B cell (primary cell): ENCODE results near the gene STIL.
"Not testable (repeated sequence)": the region's sequence is repeated elsewhere in the genome, so short reads cannot be mapped to it uniquely, and the experiment has no call there.

Experiments
- CTCF ChIP-seq: fragments of 200-600 bp; IDR thresholded peaks from one replicate; pipeline ENCODE4 v1.8.0; 2022; ENCODE audit warnings: antibody characterized with exemption, mild to moderate bottlenecking
- EZH2 ChIP-seq: IDR thresholded peaks from 2 replicates; pipeline ENCODE4 v1.6.1; 2012; ENCODE audit warnings: borderline replicate concordance, low read depth, mild to moderate bottlenecking, moderate library complexity, low read length; ENCODE audit not compliant: insufficient read depth, poor library complexity, severe bottlenecking

GRCh38 chr1:47288116-47288515 lies 25.8 kb downstream of the STIL start:
- TF ChIP-seq CTCF, EZH2: not testable (repeated sequence)
